HUES48 (cell line): ENCODE measurements around the gene LDHB.
"Not testable (repeated sequence)": the region's sequence is repeated elsewhere in the genome, so short reads cannot be mapped to it uniquely, and the experiment has no call there.

ENCODE experiments used
- H3K27ac ChIP-seq: one replicate; pipeline ENCODE4 v1.7.0; 2013; ENCODE audit warnings: low read depth, low read length, inconsistent platforms
- H3K27me3 ChIP-seq: 2 replicates; pipeline ENCODE4 v1.6.1; 2013; ENCODE audit warnings: mild to moderate bottlenecking, low read length; ENCODE audit not compliant: control insufficient read depth, insufficient read depth
- H3K36me3 ChIP-seq: 2 replicates; pipeline ENCODE4 v1.6.1; 2013; ENCODE audit warnings: low read length; ENCODE audit not compliant: control insufficient read depth, insufficient read depth
- H3K4me1 ChIP-seq: 2 replicates; pipeline ENCODE4 v1.6.1; 2013; ENCODE audit warnings: mild to moderate bottlenecking, low read length; ENCODE audit not compliant: control insufficient read depth, insufficient read depth
- H3K4me3 ChIP-seq: 2 replicates; pipeline ENCODE4 v1.5.1; 2013; ENCODE audit warnings: mild to moderate bottlenecking, low read depth, low read length
- H3K9ac ChIP-seq: 2 replicates; pipeline ENCODE4 v1.6.1; 2013; ENCODE audit warnings: mild to moderate bottlenecking, low read depth, low read length, moderate library complexity
- H3K9me3 ChIP-seq: 2 replicates; pipeline ENCODE4 v1.6.1; 2013; ENCODE audit warnings: low read length; ENCODE audit not compliant: control insufficient read depth, insufficient read depth

LDHB gene

DNA sequence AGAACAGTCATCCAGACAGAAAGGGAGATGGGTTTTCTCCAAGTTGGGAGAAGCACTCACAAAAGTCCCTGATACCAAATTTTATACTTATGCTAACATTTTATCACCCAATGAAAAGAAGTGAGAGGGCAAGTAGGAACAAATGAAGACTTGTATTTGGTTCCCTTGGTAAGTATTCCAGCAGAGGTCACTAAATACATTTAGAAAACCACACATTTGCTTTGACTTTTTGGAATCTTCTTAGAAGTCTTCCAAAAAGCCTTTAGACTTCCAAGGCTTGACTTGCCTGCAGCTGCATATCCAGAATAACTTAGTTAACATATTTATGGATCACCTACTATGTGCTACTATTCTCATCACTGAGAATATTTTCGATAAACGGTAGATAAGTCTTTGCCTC lies 49.9 kb downstream of the LDHB start:
- H3K9ac ChIP-seq, result no peak overlapping the region
- no peaks in the 10 kb centered on the region for H3K27me3 ChIP-seq
- peaks cover 5% of the 10 kb centered on the region; the same call in 1 of the 2 replicates for H3K4me1 ChIP-seq
- no peak overlapping the region for H3K27ac ChIP-seq
- no peaks in the 10 kb centered on the region for H3K36me3 ChIP-seq
- H3K4me3 ChIP-seq, result no peak overlapping the region
- no peaks in the 10 kb centered on the region for H3K9me3 ChIP-seq

DNA sequence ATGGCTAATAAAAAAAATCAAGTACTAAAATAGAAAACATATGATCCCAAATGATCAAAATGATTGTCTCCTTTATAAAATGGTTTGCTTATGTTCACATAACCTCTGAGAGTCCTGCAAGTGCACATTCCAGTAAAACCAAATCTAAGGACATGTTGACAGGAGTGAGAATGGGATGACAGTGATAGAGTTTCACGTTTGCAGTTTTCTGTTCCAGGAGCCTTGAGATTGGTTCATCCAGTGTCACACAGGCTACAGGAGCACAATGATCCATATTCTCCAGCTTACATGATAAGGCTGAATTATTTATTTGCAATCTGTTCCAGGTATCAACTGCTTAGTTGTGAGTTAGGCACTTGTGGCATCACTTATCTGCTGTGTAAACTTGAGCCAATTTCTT lies 51.5 kb downstream of the LDHB start:
- Histone ChIP-seq H3K9me3 (no peaks in the 10 kb centered on the region), H3K4me3 (no peak overlapping the region), H3K36me3 (no peaks in the 10 kb centered on the region), H3K9ac (no peak overlapping the region), H3K27me3 (no peaks in the 10 kb centered on the region), H3K27ac (no peak overlapping the region), H3K4me1 (peaks cover 5% of the 10 kb centered on the region; the same call in 1 of the 2 replicates)

DNA sequence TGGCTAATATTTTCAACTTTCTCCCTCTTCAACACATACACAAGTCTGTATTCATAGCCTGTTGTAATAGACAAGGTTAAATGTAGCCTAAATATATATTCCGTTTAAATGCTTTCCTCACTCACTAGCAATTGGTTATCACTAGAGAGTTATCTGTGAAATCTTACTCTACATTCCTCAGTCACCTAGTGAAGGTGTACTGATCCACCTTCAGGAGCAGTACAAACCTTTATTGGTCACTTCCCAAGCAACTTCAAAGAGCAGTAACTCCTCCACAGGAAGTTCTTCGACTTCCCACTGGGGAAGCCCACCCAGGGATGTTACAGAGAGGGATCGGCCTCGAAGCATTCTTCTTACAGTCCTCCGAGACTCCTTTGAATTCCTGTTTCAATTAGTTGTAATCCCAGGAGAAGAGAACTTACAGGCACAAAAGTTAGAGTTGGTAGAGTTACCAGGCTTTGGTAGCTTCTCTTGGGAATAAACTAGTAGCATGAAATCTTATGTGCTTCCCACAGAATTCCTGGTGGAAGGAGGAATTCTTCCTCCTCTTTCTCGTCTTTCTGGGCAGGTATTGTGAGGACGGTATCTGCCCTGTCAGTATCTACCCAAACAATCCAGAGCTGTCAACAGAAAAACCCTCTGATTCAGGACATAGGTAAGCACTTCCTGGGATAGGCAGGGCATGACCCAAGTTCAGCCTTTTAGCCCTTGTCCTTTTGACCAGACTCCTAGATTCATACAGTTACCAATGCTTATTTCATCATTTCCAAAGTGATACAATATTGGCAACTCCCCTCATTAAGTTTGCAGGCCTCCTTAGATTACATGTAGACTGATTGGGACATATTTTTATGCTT lies 53.2 kb downstream of the LDHB start, which contains the start of gene GYS2:
TSS of gene GYS2 (minus strand) at position 603 of the 857 bp plus-strand sequence. CDS start at position 348, 255 bp downstream.
- H3K9ac ChIP-seq, result no peak within 1 kb of the TSS
- no peaks in the 10 kb centered on the region for H3K9me3 ChIP-seq
- H3K4me3 ChIP-seq, result no peak within 1 kb of the TSS
- peaks cover 5% of the 10 kb centered on the region; the same call in 1 of the 2 replicates for H3K4me1 ChIP-seq
- H3K36me3 ChIP-seq, result no peaks in the 10 kb centered on the region
- no peak within 1 kb of the TSS for H3K27ac ChIP-seq
- no peaks in the 10 kb centered on the region for H3K27me3 ChIP-seq

DNA sequence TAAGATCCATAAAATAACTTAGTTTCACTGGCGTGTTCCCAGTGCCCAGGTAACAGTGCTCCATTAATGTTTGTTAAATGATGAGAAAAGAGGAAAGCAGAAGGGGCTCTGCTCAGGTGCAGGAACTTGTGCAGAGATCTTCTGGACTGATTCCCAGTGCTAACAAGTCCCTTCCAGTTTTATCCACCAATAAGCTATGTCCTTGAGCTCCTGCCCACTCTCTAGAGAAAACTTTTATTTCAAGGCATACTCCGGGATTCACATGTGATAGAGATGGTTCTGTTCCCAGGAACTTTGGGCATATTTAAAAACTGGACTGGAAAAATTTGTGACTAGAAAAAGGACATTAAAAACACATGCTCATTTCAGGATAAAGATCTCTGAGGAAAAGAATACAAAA lies 54.9 kb downstream of the LDHB start:
- H3K27me3 ChIP-seq, result no peaks in the 10 kb centered on the region
- no peaks in the 10 kb centered on the region for H3K9me3 ChIP-seq
- H3K9ac ChIP-seq, result no peak overlapping the region
- H3K27ac ChIP-seq, result no peak overlapping the region
- H3K4me3 ChIP-seq, result no peak overlapping the region
- peaks cover 5% of the 10 kb centered on the region; the same call in 1 of the 2 replicates for H3K4me1 ChIP-seq
- no peaks in the 10 kb centered on the region for H3K36me3 ChIP-seq

DNA sequence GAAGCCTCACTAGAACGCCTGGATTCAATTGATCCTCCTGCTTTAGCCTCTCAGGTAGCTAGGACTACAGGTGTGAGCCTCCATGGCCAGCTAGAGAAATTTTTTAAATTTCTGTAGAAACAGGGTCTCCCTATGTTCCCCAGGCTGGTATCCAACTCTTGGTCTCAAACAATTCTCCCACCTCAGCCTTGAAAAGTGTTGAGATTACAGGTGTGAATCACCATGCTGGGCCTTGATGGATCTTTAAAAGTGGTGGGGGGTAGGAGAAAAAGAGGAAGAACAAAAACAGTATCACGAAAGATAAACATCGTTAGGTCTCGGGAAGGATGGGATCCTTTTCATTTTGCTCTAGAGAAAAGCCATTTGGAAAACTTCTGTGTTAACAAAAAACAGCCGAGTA lies 57.4 kb downstream of the LDHB start:
- H3K9ac ChIP-seq, result no peak overlapping the region
- peaks cover 6% of the 10 kb centered on the region; the same call in 1 of the 2 replicates for H3K4me1 ChIP-seq
- no peaks in the 10 kb centered on the region for H3K9me3 ChIP-seq
- no peak overlapping the region for H3K4me3 ChIP-seq
- H3K27me3 ChIP-seq, result no peaks in the 10 kb centered on the region
- H3K36me3 ChIP-seq, result no peaks in the 10 kb centered on the region
- no peak overlapping the region for H3K27ac ChIP-seq

DNA sequence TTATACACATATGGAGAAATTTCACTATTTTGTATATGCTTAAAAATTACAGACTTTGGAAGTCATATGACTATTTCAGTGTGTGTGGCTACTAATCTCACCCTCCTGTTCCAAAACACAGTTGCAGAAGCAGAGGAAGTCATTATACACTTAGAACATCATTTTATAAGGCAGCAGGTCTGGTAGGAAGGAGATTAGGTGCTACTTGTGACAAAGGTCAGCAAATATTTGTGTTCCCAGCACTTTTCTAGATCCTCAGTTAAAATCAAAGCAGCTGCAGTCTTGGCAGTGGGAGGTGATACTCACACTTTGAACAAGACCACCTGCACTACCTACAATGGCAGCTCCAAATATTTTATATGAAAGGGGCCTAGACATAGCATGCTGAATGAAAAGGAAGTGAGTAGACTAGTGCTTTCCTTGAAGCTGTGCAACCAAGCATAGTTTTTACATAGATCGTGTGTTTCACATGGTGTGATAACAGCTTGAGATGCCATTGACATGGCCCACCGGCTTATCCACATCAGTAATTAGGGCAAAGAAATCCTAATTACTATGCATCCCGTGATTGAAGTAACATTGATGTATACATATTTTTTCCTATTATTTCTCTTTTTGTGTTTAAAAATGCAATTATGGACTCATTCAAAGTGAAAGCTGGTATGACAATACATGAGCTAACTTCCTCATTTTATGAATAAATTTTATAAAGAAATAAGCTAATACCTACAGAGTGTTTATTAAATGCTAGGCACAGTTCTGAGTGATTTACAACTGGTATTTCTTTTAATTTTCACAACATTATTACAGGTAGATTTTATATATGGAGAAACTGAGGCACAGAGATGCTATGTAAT lies 58.3 kb downstream of the LDHB start:
- no peaks in the 10 kb centered on the region for H3K9me3 ChIP-seq
- H3K27ac ChIP-seq, result no peak overlapping the region
- no peak overlapping the region for H3K9ac ChIP-seq
- H3K36me3 ChIP-seq, result no peaks in the 10 kb centered on the region
- H3K4me3 ChIP-seq, result no peak overlapping the region
- H3K4me1 ChIP-seq, result peaks cover 6% of the 10 kb centered on the region; the same call in 1 of the 2 replicates
- H3K27me3 ChIP-seq, result no peaks in the 10 kb centered on the region

DNA sequence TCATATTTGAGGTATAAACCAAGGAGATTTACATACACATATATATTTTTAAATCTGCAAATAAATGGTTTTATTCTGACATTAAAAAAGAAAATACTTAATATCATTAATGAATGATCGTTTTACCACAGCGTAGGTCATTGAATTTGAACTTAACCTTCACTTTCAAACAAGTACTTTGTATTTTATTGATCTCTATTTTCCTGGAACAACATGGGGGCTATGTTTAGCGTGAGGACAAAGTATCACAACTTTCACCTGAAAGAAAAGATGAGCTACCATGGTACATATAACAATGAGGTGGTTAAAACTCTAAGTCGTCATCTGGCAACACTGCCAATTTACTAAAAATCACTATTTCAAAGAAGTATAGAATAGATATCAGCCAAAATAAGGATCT lies 59.0 kb downstream of the LDHB start:
- H3K9me3 ChIP-seq, result no peaks in the 10 kb centered on the region
- H3K27ac ChIP-seq, result no peak overlapping the region
- H3K4me1 ChIP-seq, result peaks cover 6% of the 10 kb centered on the region; the same call in 1 of the 2 replicates
- H3K36me3 ChIP-seq, result no peaks in the 10 kb centered on the region
- no peaks in the 10 kb centered on the region for H3K27me3 ChIP-seq
- H3K4me3 ChIP-seq, result no peak overlapping the region
- H3K9ac ChIP-seq, result no peak overlapping the region

DNA sequence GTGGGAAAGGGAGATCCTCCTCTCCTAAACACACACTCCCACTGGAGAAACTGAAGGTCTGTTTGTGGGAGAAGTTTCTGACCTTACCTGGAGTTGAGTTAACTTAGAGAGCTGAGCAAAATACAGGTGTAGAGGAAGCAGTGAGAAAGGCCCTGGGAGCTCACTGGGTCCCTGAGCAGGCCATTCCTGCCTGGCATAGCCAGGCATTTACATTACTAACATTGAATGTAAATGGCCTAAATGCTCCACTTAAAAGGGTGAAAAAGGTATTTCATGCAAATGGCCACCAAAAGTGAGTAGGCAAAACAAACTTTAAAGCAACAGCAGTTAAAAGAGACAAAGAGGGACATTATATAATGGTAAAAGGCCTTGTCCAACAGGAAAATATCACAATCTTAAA lies 62.3 kb downstream of the LDHB start:
- H3K9ac ChIP-seq, H3K4me1 ChIP-seq, H3K9me3 ChIP-seq, H3K36me3 ChIP-seq, H3K27ac ChIP-seq, H3K4me3 ChIP-seq, H3K27me3 ChIP-seq: not testable (repeated sequence)

DNA sequence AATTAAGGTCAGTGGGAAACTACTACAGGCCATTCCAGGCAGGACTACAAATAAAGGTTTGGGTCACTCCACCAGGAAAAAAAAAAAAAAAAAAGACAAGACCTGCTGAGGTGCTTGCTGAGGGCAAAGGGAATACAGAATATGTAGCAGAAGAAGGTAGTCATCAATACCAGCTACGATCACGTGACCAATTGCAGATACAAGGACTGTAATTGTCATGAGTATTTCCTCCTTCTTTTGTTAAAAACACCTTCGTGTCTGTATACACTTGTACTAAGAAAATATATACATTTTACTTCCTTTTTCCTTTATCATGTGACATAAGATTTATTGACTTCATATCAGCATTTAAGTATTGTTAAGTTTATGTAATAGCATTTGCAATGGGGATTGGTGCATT lies 72.2 kb downstream of the LDHB start:
- H3K9me3 ChIP-seq, result no peaks in the 10 kb centered on the region
- no peak overlapping the region for H3K27ac ChIP-seq
- H3K36me3 ChIP-seq, result no peaks in the 10 kb centered on the region
- H3K4me1 ChIP-seq, result no peaks in the 10 kb centered on the region
- H3K9ac ChIP-seq, result no peak overlapping the region
- H3K4me3 ChIP-seq, result no peak overlapping the region
- H3K27me3 ChIP-seq, result no peaks in the 10 kb centered on the region
